ENCODE data around the gene RAB28. TPM values are rescaled to one million over a fixed set of nuclear protein-coding genes. Genes with fewer than 3 reads are reported as not detected.

RAB28 gene
- total and polyA plus RNA-seq, 9 of the 15 experiments (the other 6 are each of a cell fraction or from before 2014, with no cell fraction given): 6.7 to 40.4 (median 23.0) TPM

- TF ChIP-seq ZNF398 (CRISPR knock-in tag; IDR thresholded peaks at IDR 0.05) (no peak), ZNF518B (CRISPR knock-in tag; IDR thresholded peaks at IDR 0.05) (no peak)
Observed at GRCh38 chr4:13367244-13367643, 116.9 kb downstream of the RAB28 start (continued).

DNA sequence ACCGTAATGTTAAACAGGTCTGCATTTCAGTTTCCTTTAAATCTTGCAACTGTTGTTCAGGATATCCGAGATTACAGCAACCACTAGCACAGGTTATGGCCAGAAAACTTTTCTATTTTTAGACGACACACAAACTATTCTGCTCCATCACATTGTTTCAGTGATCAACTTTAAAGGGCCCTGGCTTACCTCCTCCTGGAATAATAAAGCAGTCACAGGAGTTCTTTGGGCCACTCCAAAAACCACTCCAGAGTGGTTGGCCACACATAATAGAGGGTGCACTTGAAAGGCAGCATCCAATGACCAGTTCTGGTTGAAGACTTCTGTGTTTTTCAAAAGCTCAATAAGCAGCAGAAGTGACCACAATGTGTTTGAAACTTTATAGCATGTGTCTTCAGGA lies 118.9 kb downstream of the RAB28 start:
- POLR2A ChIA-PET: interaction anchor here (1.1 kb wide), 2 partner anchors 11 to 52 kb away, joined by 4 read pairs; no protein-coding TSS in a partner anchor
- ATAC-seq: no peak
- DNase-seq (ENCODE audit: extremely low read depth in 1 of 4, low spot score in 3 of 4): no peak
- intact Hi-C loops (cut with micrococcal nuclease) (loop anchor here (5.0 kb wide), 4 partner anchors 67 to 513 kb away; partner anchors contain the start of gene RAB28), in situ Hi-C loops (cut with MboI) (no loop called here)
- Histone ChIP-seq H2AFZ (ENCODE audit: low read depth, low read length) (no peak overlapping the region), H3K27me3 (ENCODE audit: control insufficient read depth in 2 of 2, insufficient read depth in 2 of 2, low read length in 2 of 2) (no peaks in the 10 kb centered on the region), H4K20me1 (replicated peaks; ENCODE audit: control insufficient read depth, insufficient read depth, low read length) (no peaks in the 10 kb centered on the region), H3K4me1 (replicated peaks in 1 of 2; ENCODE audit: control insufficient read depth in 2 of 2, insufficient read depth in 2 of 2, low read length in 2 of 2) (peaks cover 3 to 18% of the 10 kb centered on the region in 2 experiments; a peak in 3 of 5 replicates), H3K27ac (ENCODE audit: extremely low read depth, low read depth, low read length) (no peak overlapping the region), H3K9me1 (ENCODE audit: control insufficient read depth, insufficient read depth, low read length) (no peaks in the 10 kb centered on the region), H3K4me2 (ENCODE audit: insufficient read depth, low read length) (no peak overlapping the region), H3K4me3 (no peak overlapping the region), H3K79me2 (ENCODE audit: control insufficient read depth, insufficient read depth, low read length) (peaks cover 30% of the 10 kb centered on the region), H3K9ac (ENCODE audit: insufficient read depth in 1 of 2, low read depth in 2 of 2, low read length in 2 of 2) (no peak overlapping the region), H3K9me3 (replicated peaks; ENCODE audit: control insufficient read depth, insufficient read depth, low read depth, low read length) (no peaks in the 10 kb centered on the region), H3K36me3 (ENCODE audit: control insufficient read depth, insufficient read depth, low read length) (peaks cover 6% of the 10 kb centered on the region; the same call in 2 of the 3 replicates)
- no TSS peak for BruUV-seq (replicated peaks)
- FAIRE-seq: no peak
- CTCF ChIA-PET (ENCODE audit: low intra/inter-chr PET ratio): no interaction called here
- WGBS (ENCODE audit: insufficient coverage, low coverage, missing lambda C conversion rate): 79% methylated on average over 3 of the region's 3 CpGs
- no peak for TF ChIP-seq ERF (CRISPR knock-in tag; IDR thresholded peaks at IDR 0.05)
- TF ChIP-seq ZNF655 (CRISPR knock-in tag; IDR thresholded peaks at IDR 0.05): no peak
- TF ChIP-seq MEF2D (tag; conservative IDR thresholded peaks at IDR 0.05; ENCODE audit: low read depth): no peak
- no peak for TF ChIP-seq MBD1 (CRISPR knock-in tag; IDR thresholded peaks at IDR 0.05)
- no peak for TF ChIP-seq CHD1 (IDR thresholded peaks at IDR 0.05; ENCODE audit: low read length)
- no peak for TF ChIP-seq E4F1 (CRISPR knock-in tag; IDR thresholded peaks at IDR 0.05; ENCODE audit: borderline replicate concordance)
- TF ChIP-seq EWSR1 (IDR thresholded peaks at IDR 0.05; ENCODE audit: borderline replicate concordance, low read depth, partially characterized antibody): no peak
